ENCODE measurements around the gene TAF5. TPM values are rescaled to one million over a fixed set of nuclear protein-coding genes. Genes with fewer than 3 reads are reported as not detected.
"Not testable (repeated sequence)": the region's sequence is repeated elsewhere in the genome, so short reads cannot be mapped to it uniquely, and the experiment has no call there.

TAF5 gene
- total RNA-seq, 1 experiment from 2014 or later, result 8.3 TPM

- H3K9ac ChIP-seq (ENCODE audit: extremely low read depth, insufficient read length, low read length), result no peak overlapping the region
- peak overlapping the region; percentile 62 for H2AFZ ChIP-seq (ENCODE audit: low read length)
- H2BK12ac ChIP-seq (ENCODE audit: insufficient read length, low read depth, low read length), result no peak overlapping the region
- no peaks in the 10 kb centered on the region for H3K27me3 Mint-ChIP-seq (ENCODE audit: low read depth)
- H3K79me1 ChIP-seq (ENCODE audit: insufficient read depth, low read depth, low read length, poor library complexity, severe bottlenecking), result no peaks in the 10 kb centered on the region
- H3K14ac ChIP-seq (ENCODE audit: insufficient read depth, low read length), result no peak overlapping the region
- H3K9me3 ChIP-seq (ENCODE audit: control insufficient read depth, low read depth, low read length), result no peaks in the 10 kb centered on the region
- H3K4me2 ChIP-seq (ENCODE audit: insufficient read depth, insufficient read length, low read length), result no peak overlapping the region
- H3K4me1 ChIP-seq (ENCODE audit: insufficient read depth, low read length), result no peaks in the 10 kb centered on the region
- no peaks in the 10 kb centered on the region for H3K27me3 ChIP-seq (ENCODE audit: insufficient read depth, low read length)
- H3K18ac ChIP-seq (ENCODE audit: insufficient read length, low read depth, low read length), result no peak overlapping the region
- no peak overlapping the region for H2AK5ac ChIP-seq (ENCODE audit: insufficient read length, low read length)
- no peak overlapping the region for H3K56ac ChIP-seq (ENCODE audit: insufficient read length, low read depth, low read length)
- peaks cover 3 to 7% (median 6%) of the 10 kb centered on the region in 3 experiments; a peak in 5 of 7 replicates for H3K36me3 Mint-ChIP-seq (ENCODE audit: insufficient read depth in 1 of 3, low read depth in 3 of 3)
- no peak overlapping the region for H4K5ac ChIP-seq (ENCODE audit: insufficient read length, low read depth, low read length)
- H3K4ac ChIP-seq (ENCODE audit: low read depth, low read length), result no peak overlapping the region
- no peak overlapping the region for H4K8ac ChIP-seq (replicated peaks; ENCODE audit: insufficient read length, low read depth, low read length)
- H4K91ac ChIP-seq (ENCODE audit: insufficient read length, low read depth, low read length), result no peak overlapping the region
- H3T11ph ChIP-seq (ENCODE audit: low read length), result no peak overlapping the region
- H2BK5ac ChIP-seq (ENCODE audit: insufficient read length, low read length), result no peak overlapping the region
- H2BK120ac ChIP-seq (ENCODE audit: low read depth, low read length, poor library complexity, severe bottlenecking), result no peak overlapping the region
- H3K23ac ChIP-seq (ENCODE audit: insufficient read length, low read depth, low read length), result no peak overlapping the region
- no peaks in the 10 kb centered on the region for H3K9me3 Mint-ChIP-seq
- H3K79me2 ChIP-seq (ENCODE audit: insufficient read depth, low read length), result peaks cover 2% of the 10 kb centered on the region; the same call in 1 of the 2 replicates
- peaks cover 4% of the 10 kb centered on the region for H3K23me2 ChIP-seq (ENCODE audit: insufficient read length, low read depth, low read length, poor library complexity, severe bottlenecking)
- H3K4me3 Mint-ChIP-seq, result no peak overlapping the region
- no peak overlapping the region for H3K27ac Mint-ChIP-seq
- DNase-seq, result no peak
- WGBS (ENCODE audit: extremely low coverage, insufficient read length, low lambda C conversion rate), result no CpG with 5 or more reads among the region's 2 CpGs
- no peak overlapping the region for H3K27ac ChIP-seq (ENCODE audit: insufficient read length, low read depth, low read length)
- H3K4me1 Mint-ChIP-seq, result peaks cover 0 to 10% of the 10 kb centered on the region in 2 experiments; a peak in 2 of 4 replicates
- H2BK20ac ChIP-seq (ENCODE audit: low read depth, low read length, poor library complexity, severe bottlenecking), result no peak overlapping the region
- no peak overlapping the region for H2BK15ac ChIP-seq (ENCODE audit: low read depth, low read length)
- no peaks in the 10 kb centered on the region for H4K20me1 ChIP-seq (ENCODE audit: control insufficient read depth, insufficient read depth, insufficient read length)
- TF ChIP-seq, protein P1, sequence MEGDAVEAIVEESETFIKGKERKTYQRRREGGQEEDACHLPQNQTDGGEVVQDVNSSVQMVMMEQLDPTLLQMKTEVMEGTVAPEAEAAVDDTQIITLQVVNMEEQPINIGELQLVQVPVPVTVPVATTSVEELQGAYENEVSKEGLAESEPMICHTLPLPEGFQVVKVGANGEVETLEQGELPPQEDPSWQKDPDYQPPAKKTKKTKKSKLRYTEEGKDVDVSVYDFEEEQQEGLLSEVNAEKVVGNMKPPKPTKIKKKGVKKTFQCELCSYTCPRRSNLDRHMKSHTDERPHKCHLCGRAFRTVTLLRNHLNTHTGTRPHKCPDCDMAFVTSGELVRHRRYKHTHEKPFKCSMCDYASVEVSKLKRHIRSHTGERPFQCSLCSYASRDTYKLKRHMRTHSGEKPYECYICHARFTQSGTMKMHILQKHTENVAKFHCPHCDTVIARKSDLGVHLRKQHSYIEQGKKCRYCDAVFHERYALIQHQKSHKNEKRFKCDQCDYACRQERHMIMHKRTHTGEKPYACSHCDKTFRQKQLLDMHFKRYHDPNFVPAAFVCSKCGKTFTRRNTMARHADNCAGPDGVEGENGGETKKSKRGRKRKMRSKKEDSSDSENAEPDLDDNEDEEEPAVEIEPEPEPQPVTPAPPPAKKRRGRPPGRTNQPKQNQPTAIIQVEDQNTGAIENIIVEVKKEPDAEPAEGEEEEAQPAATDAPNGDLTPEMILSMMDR (conservative IDR thresholded peaks at IDR 0.05), result no peak
Measured at GRCh38 chr10:103353281-103353680, 14.5 kb upstream of the TAF5 start.

DNA sequence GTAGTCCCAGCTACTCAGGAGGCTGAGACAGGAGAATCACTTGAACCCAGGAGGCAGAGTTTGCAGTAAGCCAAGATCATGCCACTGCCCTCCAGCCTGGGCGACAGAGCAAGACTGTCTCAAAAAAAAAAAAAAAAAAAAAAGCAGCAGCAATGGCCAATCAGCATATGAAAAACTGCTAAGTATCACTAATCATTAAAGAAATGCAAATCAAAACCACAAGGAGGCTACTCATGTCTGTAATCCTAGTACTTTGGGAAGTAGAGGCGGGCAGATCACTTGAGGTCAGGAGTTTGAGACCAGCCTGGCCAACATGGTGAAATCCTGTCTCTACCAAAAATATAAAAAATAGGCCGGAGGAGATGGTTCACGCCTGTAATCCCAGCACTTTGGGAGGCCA is 13.2 kb upstream of the TAF5 start:
- H3K9me3 Mint-ChIP-seq; H2BK120ac ChIP-seq (ENCODE audit: low read depth, low read length, poor library complexity, severe bottlenecking); H4K8ac ChIP-seq (replicated peaks; ENCODE audit: insufficient read length, low read depth, low read length); H3K18ac ChIP-seq (ENCODE audit: insufficient read length, low read depth, low read length); H3K4me3 Mint-ChIP-seq; H3K27me3 ChIP-seq (ENCODE audit: insufficient read depth, low read length); H3K14ac ChIP-seq (ENCODE audit: insufficient read depth, low read length); H3K79me2 ChIP-seq (ENCODE audit: insufficient read depth, low read length); H3T11ph ChIP-seq (ENCODE audit: low read length); H2BK12ac ChIP-seq (ENCODE audit: insufficient read length, low read depth, low read length); H4K91ac ChIP-seq (ENCODE audit: insufficient read length, low read depth, low read length); H3K36me3 Mint-ChIP-seq (ENCODE audit: insufficient read depth in 1 of 3, low read depth in 3 of 3); H2BK20ac ChIP-seq (ENCODE audit: low read depth, low read length, poor library complexity, severe bottlenecking); H3K23me2 ChIP-seq (ENCODE audit: insufficient read length, low read depth, low read length, poor library complexity, severe bottlenecking); H3K9ac ChIP-seq (ENCODE audit: extremely low read depth, insufficient read length, low read length); H3K27ac Mint-ChIP-seq; H4K20me1 ChIP-seq (ENCODE audit: control insufficient read depth, insufficient read depth, insufficient read length); H2BK5ac ChIP-seq (ENCODE audit: insufficient read length, low read length); H3K27me3 Mint-ChIP-seq (ENCODE audit: low read depth); H3K4me2 ChIP-seq (ENCODE audit: insufficient read depth, insufficient read length, low read length); DNase-seq; H3K4ac ChIP-seq (ENCODE audit: low read depth, low read length); H3K56ac ChIP-seq (ENCODE audit: insufficient read length, low read depth, low read length); H2BK15ac ChIP-seq (ENCODE audit: low read depth, low read length); H3K23ac ChIP-seq (ENCODE audit: insufficient read length, low read depth, low read length); H3K27ac ChIP-seq (ENCODE audit: insufficient read length, low read depth, low read length); H4K5ac ChIP-seq (ENCODE audit: insufficient read length, low read depth, low read length); H3K4me1 ChIP-seq (ENCODE audit: insufficient read depth, low read length); H3K9me3 ChIP-seq (ENCODE audit: control insufficient read depth, low read depth, low read length); H3K79me1 ChIP-seq (ENCODE audit: insufficient read depth, low read depth, low read length, poor library complexity, severe bottlenecking); H2AFZ ChIP-seq (ENCODE audit: low read length); H2AK5ac ChIP-seq (ENCODE audit: insufficient read length, low read length): not testable (repeated sequence)
- WGBS (ENCODE audit: extremely low coverage, insufficient read length, low lambda C conversion rate), result no CpG with 5 or more reads among the region's 4 CpGs
- peaks cover 0 to 10% of the 10 kb centered on the region in 2 experiments; a peak in 2 of 4 replicates for H3K4me1 Mint-ChIP-seq
